ENCODE data around the gene EMX2. TPM values are rescaled to one million over a fixed set of nuclear protein-coding genes. Genes with fewer than 3 reads are reported as not detected.

EMX2 gene
- total RNA-seq, 1 donor from 2014 or later, result 3.0 TPM

GRCh38 chr10:117597216-117597615 lies 54.7 kb downstream of the EMX2 start:
- no peak for TF ChIP-seq CTCF (IDR thresholded peaks at IDR 0.05)
- no peaks in the 10 kb centered on the region for H3K36me3 Mint-ChIP-seq (ENCODE audit: unreplicated experiment)
- peaks cover 5% of the 10 kb centered on the region for H3K9me3 Mint-ChIP-seq (ENCODE audit: unreplicated experiment)

More at GRCh38 chr10:117597216-117597615, 54.7 kb downstream of the EMX2 start:
- H3K4me1 Mint-ChIP-seq (ENCODE audit: unreplicated experiment), result no peaks in the 10 kb centered on the region
- H3K27ac Mint-ChIP-seq (ENCODE audit: unreplicated experiment), result no peak overlapping the region
- H3K27me3 Mint-ChIP-seq (ENCODE audit: unreplicated experiment), result peaks cover 4% of the 10 kb centered on the region
- no peak overlapping the region for H3K4me3 Mint-ChIP-seq (ENCODE audit: unreplicated experiment)
- no peak for DNase-seq (ENCODE audit: extremely low spot score, unreplicated experiment)

Other genes starting within 250 kb of the EMX2 start
- gene PDZD8, start 167.3 kb upstream of the EMX2 start, total RNA-seq, result 32.9 and 39.0 TPM in 2 replicates